Endothelial cell of umbilical vein (primary cell): ENCODE data around the gene LPIN2. TPM values are rescaled to one million over a fixed set of nuclear protein-coding genes. Genes with fewer than 3 reads are reported as not detected.

Source experiments
- BruUV-seq: library from RNA; stranded (reverse); fragments of 400-500 nt; replicated peaks from 2 replicates; lab custom pipeline; 2021; lab: Mats Ljungman, UMichigan
- CTCF ChIA-PET: fragments of 300-600, 350-600 bp; sonication (Branson Sonifier 250); formaldehyde crosslinking; loops from one replicate; lab custom pipeline; 2021; ENCODE audit warnings: antibody characterized with exemption, inconsistent platforms; lab: Charles Lee
- POLR2A ChIA-PET: fragments of 300-600, 350-600 bp; sonication (Branson Sonifier 250); formaldehyde crosslinking; loops from one replicate; lab custom pipeline; 2021; ENCODE audit warnings: antibody characterized with exemption, inconsistent platforms; lab: Charles Lee
- DNase-seq: peaks from one replicate; pipeline ENCODE4 v3.0.0-alpha.2; 2011; ENCODE audit warnings: low read depth, low spot score
- FAIRE-seq: peaks from 2 replicates; lab custom pipeline; 2011; peaks lifted over from hg19 to GRCh38; lab: Jason Lieb, UNC
- H2AFZ ChIP-seq: 2 replicates; pipeline ENCODE4 v1.6.0; 2012; ENCODE audit warnings: low read depth, low read length, control low read depth, inconsistent platforms
- H3K27ac ChIP-seq: 2 replicates; pipeline ENCODE4 v1.5.1; 2011; ENCODE audit warnings: low read depth, mild to moderate bottlenecking, control low read depth, low read length, moderate library complexity; ENCODE audit not compliant: insufficient read depth
- H3K27me3 ChIP-seq, 2 experiments: 2 replicates each; pipeline versions ENCODE4 v1.6.0 to v1.6.1; 2011; ENCODE audit warnings: low read length in 2 of 2, mixed read lengths in 1 of 2; ENCODE audit not compliant: control insufficient read depth in 2 of 2, insufficient read depth in 2 of 2
- H3K36me3 ChIP-seq, 2 experiments: 2 replicates in 1 of 2; 3 replicates in 1 of 2; pipeline ENCODE4 v1.5.1; 2011; ENCODE audit warnings: low read length in 2 of 2, mild to moderate bottlenecking in 1 of 2, moderate library complexity in 1 of 2; ENCODE audit not compliant: control insufficient read depth in 2 of 2, insufficient read depth in 2 of 2; ENCODE audit errors: extremely low read depth in 1 of 2
- H3K4me1 ChIP-seq: 3 replicates; pipeline ENCODE4 v1.5.1; 2011; ENCODE audit warnings: mild to moderate bottlenecking, low read length; ENCODE audit not compliant: control insufficient read depth, insufficient read depth; ENCODE audit errors: extremely low read depth
- H3K4me2 ChIP-seq: 2 replicates; pipeline ENCODE4 v1.6.1; 2011; ENCODE audit warnings: low read length, control low read depth, mixed read lengths; ENCODE audit not compliant: insufficient read depth
- H3K4me3 ChIP-seq, 3 experiments: fragments of 200-600 bp in 1 of 3; sonication (generic), shearing (Covaris generic) in 1 of 3; replicated peaks in 1 of 3; 2 replicates each; pipeline ENCODE4 v1.5.1; 2011 to 2016; ENCODE audit warnings: control low read depth in 3 of 3, low read length in 3 of 3, mild to moderate bottlenecking in 2 of 3, inconsistent platforms in 1 of 3, low read depth in 1 of 3, moderate library complexity in 1 of 3; ENCODE audit not compliant: insufficient read depth in 1 of 3
- H3K79me2 ChIP-seq: 2 replicates; pipeline ENCODE4 v1.6.0; 2012; ENCODE audit warnings: low read length, inconsistent platforms; ENCODE audit not compliant: control insufficient read depth, insufficient read depth
- H3K9ac ChIP-seq: replicated peaks from 2 replicates; pipeline ENCODE3; 2011; ENCODE audit warnings: low read length, control low read depth; ENCODE audit not compliant: insufficient read depth; ENCODE audit errors: extremely low read depth
- H3K9me1 ChIP-seq: replicated peaks from 3 replicates; pipeline ENCODE4 v1.6.0; 2011; ENCODE audit warnings: mild to moderate bottlenecking, low read length; ENCODE audit not compliant: control insufficient read depth, insufficient read depth; ENCODE audit errors: extremely low read depth
- H3K9me3 ChIP-seq: replicated peaks from 2 replicates; pipeline ENCODE4 v1.5.1; 2012; ENCODE audit warnings: low read length, inconsistent platforms; ENCODE audit not compliant: control insufficient read depth, insufficient read depth
- H4K20me1 ChIP-seq: replicated peaks from 2 replicates; pipeline ENCODE3; 2011; ENCODE audit warnings: mild to moderate bottlenecking, low read length; ENCODE audit not compliant: control insufficient read depth, insufficient read depth; ENCODE audit errors: extremely low read depth
- CTCF ChIP-seq, 2 donors: IDR thresholded peaks; 1 replicate in 1 of 2; 2 replicates in 1 of 2; pipeline ENCODE4 v1.5.1; 2011; ENCODE audit warnings: low read length in 2 of 2, mild to moderate bottlenecking in 2 of 2, moderate library complexity in 2 of 2, control low read depth in 1 of 2, inconsistent platforms in 1 of 2, low read depth in 1 of 2; ENCODE audit not compliant: insufficient read depth in 1 of 2; ENCODE audit errors: extremely low read depth in 1 of 2
- EZH2 ChIP-seq: IDR thresholded peaks from 2 replicates; pipeline ENCODE4 v1.6.1; 2012; ENCODE audit warnings: borderline replicate concordance, low read depth, mild to moderate bottlenecking, moderate library complexity, low read length, inconsistent platforms; ENCODE audit not compliant: severe bottlenecking
- FOS ChIP-seq: IDR thresholded peaks from 2 replicates; pipeline ENCODE4 v1.6.1; 2011; ENCODE audit warnings: mild to moderate bottlenecking, low read length, moderate library complexity, borderline replicate concordance; ENCODE audit not compliant: insufficient read depth
- GATA2 ChIP-seq: IDR thresholded peaks from 2 replicates; pipeline ENCODE4 v1.7.0; 2011; ENCODE audit warnings: low read depth, mild to moderate bottlenecking, moderate library complexity, mixed read lengths, low read length; ENCODE audit not compliant: insufficient read length, insufficient read depth
- JUN ChIP-seq: IDR thresholded peaks from 2 replicates; pipeline ENCODE4 v1.6.1; 2011; ENCODE audit warnings: borderline replicate concordance, low read depth; ENCODE audit not compliant: insufficient read length, insufficient read depth
- MAX ChIP-seq: IDR thresholded peaks from 2 replicates; pipeline ENCODE4 v1.6.1; 2011; ENCODE audit not compliant: insufficient read depth, insufficient read length
- MYC ChIP-seq: IDR thresholded peaks from one replicate; pipeline ENCODE4 v1.6.1; 2011; ENCODE audit warnings: mild to moderate bottlenecking, low read depth, low read length
- POLR2A ChIP-seq: IDR thresholded peaks from 2 replicates; pipeline ENCODE4 v1.6.1; 2012; ENCODE audit warnings: low read depth, mild to moderate bottlenecking, control low read depth, low read length
- POLR2AphosphoS5 ChIP-seq: IDR thresholded peaks from 2 replicates; pipeline ENCODE4 v1.6.1; 2012; ENCODE audit warnings: low read depth, mild to moderate bottlenecking, control low read depth, low read length, moderate library complexity; ENCODE audit not compliant: insufficient read depth
- dilution Hi-C: fragments of 300-500 bp; cut with MboI; formaldehyde crosslinking; loops from one replicate; pipeline ENCODE4 v1.15.0; 2019; ENCODE audit warnings: low sequenced_read_pairs; ENCODE audit not compliant: extremely low pct_ligation_motif_present
- intact Hi-C: fragments of 100-400 bp; cut with micrococcal nuclease; formaldehyde crosslinking; loops from one replicate; pipeline ENCODE4 v1.10.0; 2022
- polyA plus RNA-seq, 4 experiments: library from polyadenylated mRNA; depleted of rRNA in 3 of 4; stranded (reverse) in 3 of 4; unstranded in 1 of 4; fragments of >200 nt; gene quantifications; 2 replicates each; pipeline versions ENCODE4 v1.2.1 to v1.2.3, GENCODE V29; 2011 to 2012; ENCODE audit warnings: missing spikeins in 1 of 4
- small RNA-seq: library from RNA; depleted of rRNA; stranded (forward); fragments of <200 nt; gene quantifications from one replicate; pipeline ENCODE3, GENCODE V24; 2012; ENCODE audit warnings: low replicate concordance, low read depth; ENCODE audit not compliant: insufficient read depth, insufficient read length
- total RNA-seq: library from RNA; stranded (reverse); gene quantifications from 2 replicates; pipeline ENCODE4 v1.2.3, GENCODE V29; 2021

LPIN2 gene
- total and polyA plus RNA-seq, 2 donors (not counting 3 experiments of a cell fraction or from before 2014, with no cell fraction given): 14.7 to 24.4 TPM

GRCh38 chr18:2964361-2965010 lies 48.5 kb downstream of the LPIN2 start:
- Histone ChIP-seq H3K9me3 (no peaks in the 10 kb centered on the region), H3K79me2 (peaks cover 89% of the 10 kb centered on the region), H2AFZ (no peak overlapping the region), H3K27me3 (no peaks in the 10 kb centered on the region), H3K27ac (no peak overlapping the region), H3K4me2 (no peak overlapping the region), H3K9ac (no peak overlapping the region), H3K4me1 (no peaks in the 10 kb centered on the region), H4K20me1 (no peaks in the 10 kb centered on the region), H3K36me3 (no peaks in the 10 kb centered on the region), H3K4me3 (no peak overlapping the region), H3K9me1 (no peaks in the 10 kb centered on the region)
- TF ChIP-seq FOS: no peak
- no peak for TF ChIP-seq MAX
- TF ChIP-seq GATA2: no peak
- no peak for TF ChIP-seq EZH2
- TF ChIP-seq CTCF (IDR thresholded peaks at IDR 0.05; ENCODE audit: extremely low read depth in 1 of 2, insufficient read depth in 1 of 2, low read depth in 1 of 2, low read length in 2 of 2): no peak
- TF ChIP-seq POLR2A: no peak
- no peak for TF ChIP-seq JUN
- no peak for TF ChIP-seq POLR2AphosphoS5
- TF ChIP-seq MYC: no peak
- ChIA-PET POLR2A (no interaction called here), CTCF (interaction anchor here (2.2 to 2.7 kb wide), 2 partner anchors 19 to 98 kb away, joined by 5 to 8 read pairs; no protein-coding TSS in a partner anchor)
- dilution Hi-C loops: no loop called here
- no TSS peak for BruUV-seq
- no peak for FAIRE-seq
- intact Hi-C loops: no loop called here
- no peak for DNase-seq

Small RNA genes within 50 kb of the gene (small RNA-seq; reads per million reads assigned to genes)
- gene RF00156: not detected

Other genes with a start within 250 kb of the LPIN2 start
- 11.3 and 13.4 TPM in 2 replicates for gene EMILIN2, start 166.1 kb downstream of the LPIN2 start, total RNA-seq
- 9.3 and 9.4 TPM in 2 replicates for gene EMILIN2, start 166.1 kb downstream of the LPIN2 start, polyA plus RNA-seq
- gene MYOM1, start 206.8 kb upstream of the LPIN2 start, total RNA-seq: not detected in 2 replicates
- 0.05 and 0.08 TPM in 2 replicates for gene MYOM1, start 206.8 kb upstream of the LPIN2 start, polyA plus RNA-seq
- 793 and 796 TPM in 2 replicates for gene MYL12A, start 234.7 kb upstream of the LPIN2 start, total RNA-seq
- 532 and 597 TPM in 2 replicates for gene MYL12A, start 234.7 kb upstream of the LPIN2 start, polyA plus RNA-seq
- 634 and 638 TPM in 2 replicates for gene MYL12B, start 249.0 kb upstream of the LPIN2 start, total RNA-seq
- 681 and 724 TPM in 2 replicates for gene MYL12B, start 249.0 kb upstream of the LPIN2 start, polyA plus RNA-seq